ENCODE measurements around the gene MCC.

DNA sequence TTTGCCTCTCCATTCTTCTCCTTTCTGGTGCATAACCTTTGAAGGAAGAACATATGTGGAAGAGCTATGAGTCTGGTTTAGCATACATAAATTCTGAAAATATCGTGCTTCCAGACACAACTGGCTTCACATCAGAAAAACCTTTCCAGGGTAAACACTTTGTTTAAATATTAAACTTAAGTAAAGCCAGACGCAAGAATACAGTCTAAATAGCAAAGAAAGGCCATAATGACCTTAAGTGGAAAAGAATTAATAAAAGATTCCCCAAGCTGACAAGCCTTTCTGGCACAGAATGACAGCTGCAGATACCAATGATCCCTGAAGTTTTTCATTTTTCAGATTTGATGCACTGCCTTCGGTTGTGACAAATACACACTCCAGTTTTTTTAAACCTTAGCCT lies 40.0 kb downstream of the MCC start:
- no peak for TF ChIP-seq POLR2A (IDR thresholded peaks at IDR 0.05)
- TF ChIP-seq, protein P1, sequence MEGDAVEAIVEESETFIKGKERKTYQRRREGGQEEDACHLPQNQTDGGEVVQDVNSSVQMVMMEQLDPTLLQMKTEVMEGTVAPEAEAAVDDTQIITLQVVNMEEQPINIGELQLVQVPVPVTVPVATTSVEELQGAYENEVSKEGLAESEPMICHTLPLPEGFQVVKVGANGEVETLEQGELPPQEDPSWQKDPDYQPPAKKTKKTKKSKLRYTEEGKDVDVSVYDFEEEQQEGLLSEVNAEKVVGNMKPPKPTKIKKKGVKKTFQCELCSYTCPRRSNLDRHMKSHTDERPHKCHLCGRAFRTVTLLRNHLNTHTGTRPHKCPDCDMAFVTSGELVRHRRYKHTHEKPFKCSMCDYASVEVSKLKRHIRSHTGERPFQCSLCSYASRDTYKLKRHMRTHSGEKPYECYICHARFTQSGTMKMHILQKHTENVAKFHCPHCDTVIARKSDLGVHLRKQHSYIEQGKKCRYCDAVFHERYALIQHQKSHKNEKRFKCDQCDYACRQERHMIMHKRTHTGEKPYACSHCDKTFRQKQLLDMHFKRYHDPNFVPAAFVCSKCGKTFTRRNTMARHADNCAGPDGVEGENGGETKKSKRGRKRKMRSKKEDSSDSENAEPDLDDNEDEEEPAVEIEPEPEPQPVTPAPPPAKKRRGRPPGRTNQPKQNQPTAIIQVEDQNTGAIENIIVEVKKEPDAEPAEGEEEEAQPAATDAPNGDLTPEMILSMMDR (IDR thresholded peaks at IDR 0.05), result no peak
